HUES6 (cell line): ENCODE results near the gene CLTA.
A peak's percentile ranks its signal among the peaks of the same experiment; 100 is the strongest.
"Not testable (repeated sequence)": the region's sequence is repeated elsewhere in the genome, so short reads cannot be mapped to it uniquely, and the experiment has no call there.

Experiments
- H3K27ac ChIP-seq: 2 replicates; pipeline ENCODE4 v1.7.0; 2013; ENCODE audit warnings: low read depth, mild to moderate bottlenecking, low read length, inconsistent platforms
- H3K27me3 ChIP-seq: 2 replicates; pipeline ENCODE4 v1.6.1; 2013; ENCODE audit warnings: low read length; ENCODE audit not compliant: control insufficient read depth, insufficient read depth
- H3K36me3 ChIP-seq: 2 replicates; pipeline ENCODE4 v1.6.1; 2013; ENCODE audit warnings: low read length; ENCODE audit not compliant: control insufficient read depth, insufficient read depth
- H3K4me1 ChIP-seq: 2 replicates; pipeline ENCODE4 v1.6.1; 2013; ENCODE audit warnings: low read length; ENCODE audit not compliant: control insufficient read depth, insufficient read depth
- H3K4me3 ChIP-seq: 2 replicates; pipeline ENCODE4 v1.5.1; 2013; ENCODE audit warnings: low read depth, low read length
- H3K9ac ChIP-seq: one replicate; pipeline ENCODE4 v1.6.1; 2013; ENCODE audit warnings: mild to moderate bottlenecking, low read length
- H3K9me3 ChIP-seq: 2 replicates; pipeline ENCODE4 v1.6.1; 2013; ENCODE audit warnings: low read depth, low read length; ENCODE audit not compliant: control insufficient read depth, insufficient read depth

The CLTA gene

DNA sequence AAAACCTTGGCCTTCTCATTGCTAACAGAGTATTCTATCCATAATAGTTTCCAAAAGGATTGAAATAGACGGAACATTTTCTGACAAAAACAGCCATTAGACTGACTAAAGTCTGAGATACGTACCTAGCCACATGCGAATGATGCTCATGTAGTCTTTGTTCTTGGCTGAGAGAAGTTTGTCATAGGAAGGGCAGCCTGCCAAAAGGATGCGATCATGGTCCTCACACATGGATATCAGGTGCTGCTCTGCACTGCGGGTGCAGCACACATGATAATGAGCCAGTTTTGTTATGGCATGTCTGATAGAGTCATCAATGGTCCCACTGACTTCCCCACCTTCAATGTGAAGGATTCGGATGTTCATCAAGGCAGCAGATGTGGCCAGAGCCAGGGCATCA is 55.2 kb downstream of the CLTA start:
- no peaks in the 10 kb centered on the region for H3K9me3 ChIP-seq
- peaks cover 24% of the 10 kb centered on the region for H3K36me3 ChIP-seq
- no peaks in the 10 kb centered on the region for H3K27me3 ChIP-seq
- no peak overlapping the region for H3K9ac ChIP-seq
- no peak overlapping the region for H3K4me3 ChIP-seq
- H3K27ac ChIP-seq = no peak overlapping the region
- no peaks in the 10 kb centered on the region for H3K4me1 ChIP-seq

DNA sequence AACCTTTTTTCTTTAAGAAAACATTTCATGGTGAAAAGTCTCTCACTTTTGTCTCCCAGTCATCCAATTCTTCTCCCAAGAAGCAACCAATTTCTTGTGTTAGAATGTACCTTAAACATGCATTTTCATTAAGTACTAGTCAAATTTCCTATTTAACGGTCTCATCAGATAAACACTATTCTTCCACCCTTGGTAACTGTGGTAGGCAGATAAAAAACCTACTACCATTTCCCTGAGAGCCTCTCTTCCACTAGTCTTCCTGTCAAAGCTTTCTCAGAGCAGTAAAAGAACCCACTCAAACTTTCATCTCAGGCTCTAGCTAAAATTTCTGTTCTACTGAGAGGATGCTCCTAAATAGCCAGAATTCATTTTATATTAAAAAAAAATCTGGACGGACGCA is 56.6 kb downstream of the CLTA start:
- H3K27me3 ChIP-seq = no peaks in the 10 kb centered on the region
- H3K4me1 ChIP-seq = no peaks in the 10 kb centered on the region
- no peaks in the 10 kb centered on the region for H3K9me3 ChIP-seq
- no peak overlapping the region for H3K9ac ChIP-seq
- no peak overlapping the region for H3K27ac ChIP-seq
- no peak overlapping the region for H3K4me3 ChIP-seq
- H3K36me3 ChIP-seq = peaks cover 21% of the 10 kb centered on the region

DNA sequence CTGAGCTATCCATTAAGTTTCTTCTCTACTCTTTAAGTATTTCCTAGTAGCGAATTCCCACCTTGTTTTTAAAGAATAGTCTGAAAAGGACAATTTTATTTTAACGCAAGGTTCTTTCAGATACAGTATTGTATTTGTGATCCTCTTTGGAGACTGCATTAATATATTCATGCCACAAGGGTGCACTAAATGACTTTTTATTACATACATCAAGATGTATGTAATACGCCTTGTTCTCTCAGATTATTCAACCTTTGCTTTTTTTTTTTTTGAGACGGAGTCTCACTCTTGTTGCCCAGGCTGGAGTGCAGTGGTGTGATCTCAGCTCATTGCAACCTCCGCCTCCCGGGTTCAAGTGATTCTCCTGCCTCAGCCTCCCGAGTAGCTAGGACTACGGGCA is 57.3 kb downstream of the CLTA start:
- not testable (repeated sequence) for H3K9ac ChIP-seq, H3K4me3 ChIP-seq, H3K4me1 ChIP-seq, H3K27me3 ChIP-seq, H3K27ac ChIP-seq, H3K9me3 ChIP-seq
- H3K36me3 ChIP-seq = peaks cover 20% of the 10 kb centered on the region

DNA sequence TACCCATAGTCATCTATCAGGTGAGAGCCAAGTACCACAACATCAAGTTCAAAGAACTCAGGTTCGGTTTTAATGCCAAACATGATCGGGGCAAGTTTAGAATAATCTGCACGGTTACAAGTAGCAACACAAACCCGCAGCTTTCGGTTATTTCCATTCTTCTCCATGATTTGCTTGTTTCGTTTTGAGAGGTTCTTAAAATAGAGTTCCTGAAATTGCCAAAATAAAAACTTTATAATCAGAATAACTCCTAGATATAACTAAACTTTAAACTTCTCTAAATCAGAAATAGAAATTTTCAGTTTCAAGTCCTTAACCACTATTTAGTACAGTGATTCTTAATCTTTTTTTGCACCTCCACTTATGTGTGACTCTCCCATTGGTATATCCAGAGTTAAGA is 58.5 kb downstream of the CLTA start:
- Histone ChIP-seq H3K27me3 (no peaks in the 10 kb centered on the region), H3K4me1 (no peaks in the 10 kb centered on the region), H3K36me3 (peaks cover 13% of the 10 kb centered on the region), H3K9ac (no peak overlapping the region), H3K27ac (no peak overlapping the region), H3K4me3 (no peak overlapping the region), H3K9me3 (no peaks in the 10 kb centered on the region)

DNA sequence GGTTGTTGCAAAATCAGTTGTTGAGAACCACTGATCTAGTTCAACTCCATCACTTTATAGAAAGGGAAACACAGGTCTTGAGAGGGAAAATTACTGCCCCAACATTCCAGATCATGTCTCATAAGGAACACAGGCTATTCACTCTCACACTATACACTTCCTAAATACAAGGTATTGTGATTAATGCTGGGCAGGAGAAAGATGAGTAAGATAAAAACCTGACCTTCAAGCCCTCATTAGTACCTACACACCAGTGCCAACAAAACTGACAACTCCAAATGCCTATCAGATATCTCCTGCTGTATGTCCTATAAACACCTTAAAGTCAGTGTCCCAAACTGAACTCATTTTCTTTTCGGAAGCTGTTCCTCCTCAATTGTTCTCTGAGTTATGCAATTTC is 59.4 kb downstream of the CLTA start:
- H3K27ac ChIP-seq = no peak overlapping the region
- no peak overlapping the region for H3K4me3 ChIP-seq
- no peaks in the 10 kb centered on the region for H3K27me3 ChIP-seq
- no peaks in the 10 kb centered on the region for H3K9me3 ChIP-seq
- H3K9ac ChIP-seq = no peak overlapping the region
- peaks cover 13% of the 10 kb centered on the region for H3K36me3 ChIP-seq
- no peaks in the 10 kb centered on the region for H3K4me1 ChIP-seq

DNA sequence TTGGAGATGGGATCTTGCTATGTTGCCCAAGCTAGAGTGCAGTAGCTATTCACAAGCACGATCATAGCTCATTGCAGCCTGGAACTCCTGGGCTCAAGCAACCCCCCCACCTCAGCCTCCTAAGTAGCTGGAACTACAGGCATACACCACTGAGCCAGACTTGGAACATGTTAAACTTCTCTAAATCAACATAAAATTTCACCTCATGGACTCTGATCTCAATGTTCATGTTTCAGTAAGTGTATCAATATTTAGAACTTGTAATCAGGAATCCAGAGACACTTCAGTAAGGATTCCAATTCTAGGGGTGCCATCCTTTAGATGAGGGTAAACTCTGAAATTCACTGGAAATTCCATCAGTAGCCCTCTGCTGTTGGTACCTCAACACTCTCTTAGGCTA is 60.7 kb downstream of the CLTA start:
- Histone ChIP-seq H3K4me1 (no peaks in the 10 kb centered on the region), H3K27ac (no peak overlapping the region), H3K4me3 (no peak overlapping the region), H3K9ac (no peak overlapping the region), H3K27me3 (no peaks in the 10 kb centered on the region), H3K9me3 (no peaks in the 10 kb centered on the region), H3K36me3 (peaks cover 6% of the 10 kb centered on the region; the same call in 1 of the 2 replicates)

DNA sequence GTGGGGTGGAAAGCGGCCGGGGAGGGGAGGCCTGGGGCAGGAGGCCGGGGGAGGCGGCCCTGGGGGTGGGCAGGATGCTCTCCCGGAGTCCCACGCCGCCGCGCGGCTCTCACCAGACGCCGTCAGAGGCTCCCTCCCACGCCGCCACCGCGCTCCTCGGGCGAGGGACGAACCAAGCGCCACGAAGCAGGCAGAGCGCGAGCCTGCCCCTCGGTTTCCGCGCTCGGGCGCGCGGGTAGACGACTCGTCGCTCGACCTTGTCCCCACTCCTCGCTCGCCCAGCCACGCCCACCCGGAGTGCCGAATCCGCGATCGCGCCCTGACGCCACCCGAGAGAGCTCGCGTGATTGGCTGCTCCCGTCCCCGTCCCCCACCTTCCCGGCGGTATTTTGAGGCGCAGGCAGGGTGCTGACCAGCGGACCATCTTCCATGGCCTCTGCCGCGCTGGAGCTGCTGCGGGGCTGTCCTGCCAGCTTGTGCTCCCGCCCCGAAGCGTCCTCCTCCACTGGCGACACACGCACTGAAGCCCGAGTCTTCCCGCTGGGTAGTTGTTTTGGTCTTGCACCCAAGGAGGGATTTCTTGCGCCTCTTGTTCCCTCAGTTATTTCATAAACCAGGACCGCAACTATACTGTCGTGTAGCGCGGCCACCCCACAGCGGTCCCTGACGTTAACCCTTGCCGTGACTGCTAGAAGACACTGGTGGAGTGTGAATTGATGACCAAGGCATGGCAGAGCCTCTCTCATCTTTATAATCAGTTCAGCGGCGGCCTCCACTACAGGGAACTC is 67.7 kb downstream of the CLTA start, which contains the start of gene GNE:
Gene GNE, minus strand, starts transcription at position 241 of the 788 bp plus-strand sequence. CDS start 9,093 bp downstream, outside the sequence.
- H3K36me3 ChIP-seq = no peaks in the 10 kb centered on the region
- H3K9me3 ChIP-seq = no peaks in the 10 kb centered on the region
- H3K27me3 ChIP-seq = no peaks in the 10 kb centered on the region
- H3K4me3 ChIP-seq = peak within 1 kb of the TSS; percentile 66
- peak within 1 kb of the TSS; percentile 75 for H3K9ac ChIP-seq
- H3K27ac ChIP-seq = no peak within 1 kb of the TSS; the same call in 1 of the 2 replicates
- no peaks in the 10 kb centered on the region for H3K4me1 ChIP-seq

DNA sequence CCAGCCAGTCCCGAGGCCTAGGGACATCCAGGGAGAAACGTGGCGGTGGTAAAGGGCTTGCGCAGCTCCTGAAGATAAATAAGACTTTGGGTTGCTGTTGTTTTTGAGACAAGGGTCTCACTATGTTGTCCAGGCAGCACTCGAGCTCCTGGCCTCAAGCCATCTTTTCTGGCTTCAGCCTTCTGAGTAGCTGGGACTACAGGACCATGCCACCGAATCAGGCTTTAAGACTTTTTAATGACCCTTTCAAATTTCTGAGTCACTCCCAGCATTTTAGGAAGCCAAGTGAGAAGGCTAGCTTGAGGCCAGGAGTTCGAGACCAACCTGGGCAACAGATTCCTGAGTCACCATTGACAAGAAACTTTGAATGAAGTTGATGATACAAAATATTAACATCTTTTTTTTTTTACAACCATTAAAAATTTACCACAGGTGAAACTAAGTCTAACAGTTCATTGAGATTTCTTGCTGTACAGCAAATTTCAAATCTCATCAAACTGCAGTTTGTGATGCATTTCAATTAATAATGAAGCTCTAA is 68.3 kb downstream of the CLTA start:
- Histone ChIP-seq H3K36me3 (no peaks in the 10 kb centered on the region), H3K9ac (peak overlapping the region; percentile 75), H3K9me3 (no peaks in the 10 kb centered on the region), H3K4me3 (peak overlapping the region; percentile 66), H3K27me3 (no peaks in the 10 kb centered on the region), H3K4me1 (no peaks in the 10 kb centered on the region), H3K27ac (no peak overlapping the region)
